AG09319 (cell line): ENCODE results near the gene MBD3L2.
"Not testable (repeated sequence)": the region's sequence is repeated elsewhere in the genome, so short reads cannot be mapped to it uniquely, and the experiment has no call there.

Source experiments
- DNase-seq: peaks from one replicate; pipeline ENCODE4 v3.0.0-alpha.2; 2010; ENCODE audit warnings: low read depth; ENCODE audit errors: extremely low read depth
- TF ChIP-seq, protein P1 (sequence below): IDR thresholded peaks from 2 replicates; pipeline ENCODE4 v1.5.1; 2011; ENCODE audit warnings: low read depth, mild to moderate bottlenecking, inconsistent platforms, low read length, moderate library complexity

Gene MBD3L2

DNA sequence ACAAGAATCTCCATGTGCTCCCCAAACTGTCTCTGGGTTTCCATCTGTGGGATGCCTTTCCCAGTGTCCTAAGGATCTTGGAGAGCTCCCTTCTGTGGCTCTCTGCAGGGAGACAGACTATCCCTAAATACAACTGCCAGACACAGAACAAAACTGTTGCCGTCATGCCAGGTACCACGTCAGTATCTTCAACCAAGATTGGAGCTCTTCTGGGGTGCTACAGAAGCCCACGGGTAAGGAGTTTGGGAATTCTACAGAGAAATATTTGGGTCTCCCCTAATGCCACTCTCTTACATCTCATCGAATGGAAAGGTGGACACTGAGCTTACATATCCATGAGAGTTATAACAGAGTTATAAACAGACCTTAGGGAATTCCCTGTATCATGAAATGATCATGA lies 14.2 kb downstream of the MBD3L2 start:
- TF ChIP-seq, protein P1, sequence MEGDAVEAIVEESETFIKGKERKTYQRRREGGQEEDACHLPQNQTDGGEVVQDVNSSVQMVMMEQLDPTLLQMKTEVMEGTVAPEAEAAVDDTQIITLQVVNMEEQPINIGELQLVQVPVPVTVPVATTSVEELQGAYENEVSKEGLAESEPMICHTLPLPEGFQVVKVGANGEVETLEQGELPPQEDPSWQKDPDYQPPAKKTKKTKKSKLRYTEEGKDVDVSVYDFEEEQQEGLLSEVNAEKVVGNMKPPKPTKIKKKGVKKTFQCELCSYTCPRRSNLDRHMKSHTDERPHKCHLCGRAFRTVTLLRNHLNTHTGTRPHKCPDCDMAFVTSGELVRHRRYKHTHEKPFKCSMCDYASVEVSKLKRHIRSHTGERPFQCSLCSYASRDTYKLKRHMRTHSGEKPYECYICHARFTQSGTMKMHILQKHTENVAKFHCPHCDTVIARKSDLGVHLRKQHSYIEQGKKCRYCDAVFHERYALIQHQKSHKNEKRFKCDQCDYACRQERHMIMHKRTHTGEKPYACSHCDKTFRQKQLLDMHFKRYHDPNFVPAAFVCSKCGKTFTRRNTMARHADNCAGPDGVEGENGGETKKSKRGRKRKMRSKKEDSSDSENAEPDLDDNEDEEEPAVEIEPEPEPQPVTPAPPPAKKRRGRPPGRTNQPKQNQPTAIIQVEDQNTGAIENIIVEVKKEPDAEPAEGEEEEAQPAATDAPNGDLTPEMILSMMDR = no peak
- no peak for DNase-seq

DNA sequence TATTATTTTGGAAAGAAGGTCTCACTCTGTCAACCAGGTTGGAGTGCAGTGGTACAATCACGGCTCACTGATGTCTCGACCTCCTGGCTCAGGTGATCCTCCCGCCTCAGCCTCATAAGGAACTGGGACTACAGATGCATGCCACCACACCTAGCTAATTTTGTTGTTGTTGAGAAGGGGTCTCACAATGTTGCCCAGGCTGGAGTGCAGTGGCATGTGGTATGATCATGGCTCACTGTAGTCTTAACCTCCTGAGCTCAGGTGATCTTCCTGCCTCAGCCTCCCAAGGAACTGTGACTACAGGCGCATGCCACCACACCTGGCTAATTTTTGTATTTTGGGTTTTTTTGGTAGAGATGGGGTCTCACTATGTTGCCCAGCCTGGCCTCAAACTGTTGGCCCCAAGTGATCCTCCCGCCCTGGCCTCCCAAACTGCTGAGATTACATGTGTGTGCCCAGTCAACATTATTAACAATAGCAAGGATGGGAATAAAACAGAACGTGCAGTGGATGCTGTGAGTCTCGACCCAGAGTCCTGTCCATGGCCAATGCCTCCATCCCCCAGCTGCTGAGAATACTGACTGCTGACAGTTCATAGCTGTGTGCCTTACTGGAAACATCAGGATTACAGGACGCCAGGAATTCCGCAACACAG lies 14.8 kb downstream of the MBD3L2 start:
- no peak for DNase-seq
- TF ChIP-seq, protein P1 = no peak

DNA sequence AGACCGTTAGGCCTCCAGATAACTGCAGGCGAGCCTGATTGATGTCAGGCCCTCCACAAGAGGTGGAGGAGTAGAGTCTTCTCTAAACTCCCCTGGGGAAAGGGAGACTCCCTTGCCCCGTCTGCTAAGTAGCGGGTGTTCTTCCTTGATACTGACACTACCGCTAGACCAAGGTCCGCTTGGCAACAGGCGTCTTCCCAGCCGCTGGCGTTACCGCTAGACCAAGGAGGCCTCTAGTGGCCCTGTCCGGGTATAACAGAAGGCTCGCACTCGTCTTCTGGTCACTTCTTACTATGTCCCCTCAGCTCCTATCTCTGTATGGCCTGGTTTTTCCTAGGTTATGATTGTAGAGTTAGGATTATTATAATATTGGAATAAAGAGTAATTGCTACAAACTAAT lies 18.0 kb downstream of the MBD3L2 start:
- TF ChIP-seq, protein P1 = peak; percentile 9
- DNase-seq = not testable (repeated sequence)

DNA sequence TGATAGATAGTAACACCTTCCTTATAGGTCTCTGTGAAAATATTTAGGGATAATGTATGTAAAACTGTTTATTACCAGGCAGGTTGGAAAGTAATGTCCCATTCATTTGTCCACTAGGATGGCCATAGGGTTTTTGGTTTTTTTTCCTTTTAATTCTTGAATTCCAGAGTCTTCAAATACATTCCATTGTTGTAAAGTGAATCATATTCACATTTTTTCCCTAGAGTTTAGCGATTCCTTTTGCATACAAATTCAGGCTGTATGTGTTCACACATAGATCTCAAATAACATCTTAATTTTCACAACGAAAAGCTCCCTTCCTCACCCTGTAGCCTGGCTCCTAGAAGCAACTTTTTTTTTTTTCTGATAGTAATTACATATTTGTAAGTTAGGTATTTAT lies 18.6 kb downstream of the MBD3L2 start:
- DNase-seq = no peak
- TF ChIP-seq, protein P1 = no peak

DNA sequence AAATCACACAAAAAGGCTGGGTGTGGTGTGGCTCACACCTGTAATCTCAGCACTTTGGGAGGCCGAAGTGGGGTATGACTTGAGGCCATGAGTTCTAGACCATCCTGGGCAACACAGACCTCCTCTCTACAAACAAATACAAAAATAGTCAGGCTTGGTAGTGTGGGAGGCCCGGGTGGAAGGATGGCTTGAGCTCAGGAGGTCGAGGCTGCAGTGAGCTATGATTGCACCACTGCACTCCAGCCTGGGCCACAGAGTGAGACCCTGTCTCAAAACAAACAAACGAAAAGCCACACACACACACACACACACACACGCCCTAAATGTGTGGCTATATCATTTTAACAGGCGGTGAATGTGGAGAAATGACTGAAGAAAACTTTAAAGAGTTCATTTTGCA lies 19.5 kb downstream of the MBD3L2 start:
- TF ChIP-seq, protein P1 = no peak
- no peak for DNase-seq

DNA sequence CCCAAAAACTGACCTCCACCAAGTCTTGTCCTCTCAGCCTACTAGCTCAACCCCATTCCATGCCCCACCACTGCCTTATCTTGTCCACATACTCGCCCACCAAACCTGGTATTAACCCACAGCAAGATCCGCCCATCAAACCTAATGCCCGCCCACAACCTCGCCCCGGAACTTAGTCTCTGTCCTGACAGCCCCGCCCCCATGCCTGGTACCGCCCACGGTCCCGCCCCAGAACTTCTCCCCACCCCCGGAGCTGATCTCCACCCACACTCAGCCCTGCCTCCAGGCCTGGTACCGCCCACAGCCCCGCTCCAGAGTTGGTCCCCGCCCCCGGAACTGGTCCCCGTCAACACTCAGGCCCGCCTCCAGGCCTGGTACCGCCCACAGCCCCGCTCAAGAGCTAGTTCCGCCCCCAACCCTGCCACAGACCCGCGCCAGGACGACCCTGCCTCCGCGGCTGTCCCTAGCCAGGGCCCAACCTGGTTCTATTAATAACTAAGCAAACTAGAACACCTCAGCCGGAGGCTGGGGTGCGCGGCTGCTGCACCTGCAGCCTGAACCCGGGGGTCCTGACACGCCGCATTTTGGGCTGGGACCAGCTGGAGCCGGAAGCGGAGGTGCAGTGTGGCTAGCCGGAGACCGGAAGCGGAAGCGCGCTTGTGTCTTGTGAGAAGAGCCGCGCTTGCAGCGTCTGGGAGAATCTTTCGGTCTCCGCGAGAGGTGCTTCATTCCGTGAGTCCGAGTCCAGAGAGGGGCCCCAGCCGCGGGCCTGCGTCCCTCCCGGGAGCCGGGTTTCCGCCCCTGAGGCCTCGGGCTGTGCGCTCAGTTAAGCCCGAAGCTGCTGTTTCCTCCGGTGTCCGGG lies 20.2 kb downstream of the MBD3L2 start, which contains the start of gene ZNF557:
Gene ZNF557 (plus strand): TSS at position 662 of the 862 bp plus-strand sequence. CDS start 5,372 bp downstream, outside the sequence.
- TF ChIP-seq, protein P1 = no peak
- DNase-seq = peak; percentile 88

DNA sequence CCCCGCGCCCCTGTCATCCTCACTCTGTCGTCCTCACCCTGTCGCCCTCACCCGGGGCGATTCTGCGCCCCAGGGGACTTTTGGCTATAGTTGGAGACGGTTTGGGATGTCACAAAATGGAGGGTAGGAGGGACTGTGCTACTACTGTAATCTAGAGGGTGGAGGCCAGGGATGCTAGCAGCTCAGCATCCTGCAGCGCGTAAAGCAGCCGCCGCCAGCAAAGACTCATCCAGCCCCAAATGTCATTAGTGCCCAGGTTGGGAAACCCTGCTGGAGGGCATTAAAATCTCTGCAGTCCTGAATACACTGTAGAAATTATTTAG lies 20.7 kb downstream of the MBD3L2 start:
- no peak for DNase-seq
- TF ChIP-seq, protein P1 = no peak
